ENCODE measurements around the gene ZBED4.

DNA sequence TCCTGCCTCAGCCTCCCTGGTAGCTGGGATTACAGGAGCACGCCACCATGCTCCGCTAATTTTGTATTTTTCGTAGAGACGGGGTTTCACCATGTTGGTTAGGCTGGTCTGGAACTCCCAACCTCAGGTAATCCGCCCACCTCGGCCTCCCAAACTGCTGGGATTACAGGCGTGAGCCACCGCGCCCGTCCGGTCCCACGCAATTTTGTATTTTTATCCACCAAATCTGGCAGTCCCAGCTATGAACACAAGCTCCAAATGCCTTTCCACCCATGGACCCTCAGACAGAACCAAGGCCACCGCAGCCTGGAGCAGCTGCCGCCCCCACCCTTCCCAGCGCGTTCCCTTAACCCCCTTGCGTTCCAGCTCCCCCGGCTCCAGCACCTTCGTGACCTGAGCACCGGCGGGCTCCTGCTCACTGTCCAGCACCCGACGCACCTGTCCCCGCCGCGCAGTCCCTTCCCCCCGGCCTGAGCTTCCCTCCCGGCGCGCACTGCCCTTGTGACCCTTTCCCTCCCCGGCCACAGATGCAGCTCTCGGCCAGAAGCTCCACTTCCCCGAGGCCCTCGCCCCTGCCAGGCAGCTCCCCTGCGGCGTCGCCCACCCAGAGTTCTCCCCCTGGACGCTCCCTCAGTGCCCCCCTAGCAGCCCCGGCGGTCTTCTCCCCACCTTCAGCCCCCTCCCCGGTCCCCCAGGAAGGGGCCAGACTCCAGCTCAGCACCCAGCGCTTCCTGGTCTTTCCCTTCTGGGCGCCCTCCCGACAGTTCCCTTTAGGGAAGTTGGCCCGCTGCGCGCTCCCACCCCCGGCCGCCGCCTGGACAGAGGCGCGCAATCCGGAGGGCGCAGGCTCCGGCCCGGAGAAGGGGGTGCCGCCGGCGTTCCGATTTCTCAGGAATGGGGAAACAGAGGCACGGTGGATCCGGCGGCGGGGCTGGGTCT lies 5.6 kb upstream of the ZBED4 start:
- TF ChIP-seq, protein P1, sequence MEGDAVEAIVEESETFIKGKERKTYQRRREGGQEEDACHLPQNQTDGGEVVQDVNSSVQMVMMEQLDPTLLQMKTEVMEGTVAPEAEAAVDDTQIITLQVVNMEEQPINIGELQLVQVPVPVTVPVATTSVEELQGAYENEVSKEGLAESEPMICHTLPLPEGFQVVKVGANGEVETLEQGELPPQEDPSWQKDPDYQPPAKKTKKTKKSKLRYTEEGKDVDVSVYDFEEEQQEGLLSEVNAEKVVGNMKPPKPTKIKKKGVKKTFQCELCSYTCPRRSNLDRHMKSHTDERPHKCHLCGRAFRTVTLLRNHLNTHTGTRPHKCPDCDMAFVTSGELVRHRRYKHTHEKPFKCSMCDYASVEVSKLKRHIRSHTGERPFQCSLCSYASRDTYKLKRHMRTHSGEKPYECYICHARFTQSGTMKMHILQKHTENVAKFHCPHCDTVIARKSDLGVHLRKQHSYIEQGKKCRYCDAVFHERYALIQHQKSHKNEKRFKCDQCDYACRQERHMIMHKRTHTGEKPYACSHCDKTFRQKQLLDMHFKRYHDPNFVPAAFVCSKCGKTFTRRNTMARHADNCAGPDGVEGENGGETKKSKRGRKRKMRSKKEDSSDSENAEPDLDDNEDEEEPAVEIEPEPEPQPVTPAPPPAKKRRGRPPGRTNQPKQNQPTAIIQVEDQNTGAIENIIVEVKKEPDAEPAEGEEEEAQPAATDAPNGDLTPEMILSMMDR (conservative IDR thresholded peaks at IDR 0.05; ENCODE audit: low read depth, low read length), result no peak
- TF ChIP-seq EZH2 (IDR thresholded peaks at IDR 0.05; ENCODE audit: borderline replicate concordance, low read depth, low read length, poor library complexity, severe bottlenecking), result no peak

Data from A673 (cell line).